Rectal smooth muscle tissue (tissue), 1 donor: ENCODE results near the gene CACNA1A.
"Not testable (repeated sequence)": the region's sequence is repeated elsewhere in the genome, so short reads cannot be mapped to it uniquely, and the experiment has no call there.

ENCODE experiments used
- H3K27ac ChIP-seq: one replicate; pipeline ENCODE4 v1.7.0; 2013; ENCODE audit warnings: low read depth, low read length, inconsistent platforms
- H3K27me3 ChIP-seq: one replicate; pipeline ENCODE4 v1.7.0; 2013; ENCODE audit warnings: low read length; ENCODE audit not compliant: control insufficient read depth, insufficient read depth
- H3K36me3 ChIP-seq: one replicate; pipeline ENCODE4 v1.7.0; 2013; ENCODE audit warnings: low read length; ENCODE audit not compliant: control insufficient read depth, insufficient read depth
- H3K4me1 ChIP-seq: one replicate; pipeline ENCODE4 v1.7.0; 2013; ENCODE audit warnings: low read length; ENCODE audit not compliant: control insufficient read depth, insufficient read depth
- H3K4me3 ChIP-seq: one replicate; pipeline ENCODE4 v1.7.0; 2013; ENCODE audit warnings: low read length
- H3K9ac ChIP-seq: one replicate; pipeline ENCODE4 v1.7.0; 2013; ENCODE audit warnings: low read length

CACNA1A gene

GRCh38 chr19:13506471-13506820 is at the start of gene CACNA1A:
Gene CACNA1A (minus strand): TSS chr19:13506479. CDS start chr19:13506224, 255 bp downstream.
- no peak within 1 kb of the TSS for H3K27ac ChIP-seq
- H3K4me3 ChIP-seq = no peak within 1 kb of the TSS
- peaks cover 4% of the 10 kb centered on the region for H3K27me3 ChIP-seq
- H3K4me1 ChIP-seq = no peaks in the 10 kb centered on the region
- no peak within 1 kb of the TSS for H3K9ac ChIP-seq
- H3K36me3 ChIP-seq = no peaks in the 10 kb centered on the region

GRCh38 chr19:13554506-13555240 is 48.4 kb upstream of the CACNA1A start:
- no peak overlapping the region for H3K27ac ChIP-seq
- H3K27me3 ChIP-seq = peaks cover 1% of the 10 kb centered on the region
- H3K4me1 ChIP-seq = no peaks in the 10 kb centered on the region
- H3K9ac ChIP-seq = no peak overlapping the region
- no peak overlapping the region for H3K4me3 ChIP-seq
- no peaks in the 10 kb centered on the region for H3K36me3 ChIP-seq

- H3K36me3 ChIP-seq = no peaks in the 10 kb centered on the region
- no peak overlapping the region for H3K4me3 ChIP-seq
- H3K9ac ChIP-seq = no peak overlapping the region
- H3K4me1 ChIP-seq = no peaks in the 10 kb centered on the region
- H3K27ac ChIP-seq = no peak overlapping the region
- H3K27me3 ChIP-seq = no peaks in the 10 kb centered on the region
Observed at GRCh38 chr19:13553880-13554400, 47.7 kb upstream of the CACNA1A start.

GRCh38 chr19:13548131-13548530 is 41.9 kb upstream of the CACNA1A start:
- Histone ChIP-seq H3K9ac (no peak overlapping the region), H3K4me1 (no peaks in the 10 kb centered on the region), H3K4me3 (no peak overlapping the region), H3K36me3 (no peaks in the 10 kb centered on the region), H3K27me3 (no peaks in the 10 kb centered on the region), H3K27ac (no peak overlapping the region)

GRCh38 chr19:13547102-13547501 is 40.8 kb upstream of the CACNA1A start:
- H3K4me3 ChIP-seq = no peak overlapping the region
- H3K4me1 ChIP-seq = no peaks in the 10 kb centered on the region
- H3K9ac ChIP-seq = no peak overlapping the region
- H3K27me3 ChIP-seq = no peaks in the 10 kb centered on the region
- H3K27ac ChIP-seq = no peak overlapping the region
- no peaks in the 10 kb centered on the region for H3K36me3 ChIP-seq

GRCh38 chr19:13544423-13544822 is 38.1 kb upstream of the CACNA1A start:
- Histone ChIP-seq H3K36me3 (no peaks in the 10 kb centered on the region), H3K9ac (no peak overlapping the region), H3K4me3 (no peak overlapping the region), H3K4me1 (no peaks in the 10 kb centered on the region), H3K27me3 (no peaks in the 10 kb centered on the region), H3K27ac (no peak overlapping the region)

GRCh38 chr19:13541554-13541953 is 35.3 kb upstream of the CACNA1A start:
- Histone ChIP-seq H3K4me3 (no peak overlapping the region), H3K4me1 (no peaks in the 10 kb centered on the region), H3K27me3 (no peaks in the 10 kb centered on the region), H3K27ac (no peak overlapping the region), H3K9ac (no peak overlapping the region), H3K36me3 (no peaks in the 10 kb centered on the region)

- no peaks in the 10 kb centered on the region for H3K27me3 ChIP-seq
- no peak overlapping the region for H3K27ac ChIP-seq
Observed at GRCh38 chr19:13539332-13539731, 33.1 kb upstream of the CACNA1A start.

GRCh38 chr19:13538601-13539253 is 32.4 kb upstream of the CACNA1A start:
- Histone ChIP-seq H3K4me3 (no peak overlapping the region), H3K4me1 (no peaks in the 10 kb centered on the region), H3K27me3 (no peaks in the 10 kb centered on the region), H3K36me3 (no peaks in the 10 kb centered on the region), H3K9ac (no peak overlapping the region), H3K27ac (no peak overlapping the region)

More at GRCh38 chr19:13539332-13539731, 33.1 kb upstream of the CACNA1A start:
- Histone ChIP-seq H3K4me1 (no peaks in the 10 kb centered on the region), H3K36me3 (no peaks in the 10 kb centered on the region), H3K9ac (no peak overlapping the region), H3K4me3 (no peak overlapping the region)

- no peak overlapping the region for H3K4me3 ChIP-seq
- H3K36me3 ChIP-seq = no peaks in the 10 kb centered on the region
- H3K27ac ChIP-seq = no peak overlapping the region
- no peaks in the 10 kb centered on the region for H3K4me1 ChIP-seq
- no peak overlapping the region for H3K9ac ChIP-seq
- no peaks in the 10 kb centered on the region for H3K27me3 ChIP-seq
Observed at GRCh38 chr19:13537454-13537853, 31.2 kb upstream of the CACNA1A start.

- Histone ChIP-seq H3K27ac (no peak overlapping the region), H3K4me1 (no peaks in the 10 kb centered on the region), H3K27me3 (peaks cover 2% of the 10 kb centered on the region), H3K4me3 (no peak overlapping the region), H3K36me3 (no peaks in the 10 kb centered on the region), H3K9ac (no peak overlapping the region)
Observed at GRCh38 chr19:13530720-13531119, 24.4 kb upstream of the CACNA1A start.

GRCh38 chr19:13529721-13530120 is 23.4 kb upstream of the CACNA1A start:
- H3K27me3 ChIP-seq, H3K27ac ChIP-seq, H3K4me1 ChIP-seq, H3K4me3 ChIP-seq, H3K9ac ChIP-seq, H3K36me3 ChIP-seq: not testable (repeated sequence)

- Histone ChIP-seq H3K4me1 (no peaks in the 10 kb centered on the region), H3K36me3 (no peaks in the 10 kb centered on the region), H3K27me3 (peaks cover 2% of the 10 kb centered on the region), H3K9ac (no peak overlapping the region), H3K4me3 (no peak overlapping the region), H3K27ac (no peak overlapping the region)
Observed at GRCh38 chr19:13526552-13526951, 20.3 kb upstream of the CACNA1A start.
